Psoas muscle (tissue), 8 donors: ENCODE data around the gene SYT15. TPM values are rescaled to one million over a fixed set of nuclear protein-coding genes. Genes with fewer than 3 reads are reported as not detected.

Source experiments
- ATAC-seq, 4 donors: fragments of 200-7000 bp; cut with Tn5 transposase; one replicate each; pipeline ENCODE4 v1.9.1; 2020; ENCODE audit warnings: moderate library complexity in 3 of 4, mild to moderate bottlenecking in 2 of 4
- DNase-seq, 2 donors: peaks; one replicate each; pipeline ENCODE4 v3.0.0-alpha.2; 2020
- H3K27ac ChIP-seq: fragments of 200-600 bp; one replicate; pipeline ENCODE4 v1.8.0; 2022
- H3K27me3 ChIP-seq, 3 donors: fragments of 200-600 bp in 1 of 3; one replicate each; pipeline versions ENCODE4 v1.6.1 to v1.8.0; 2013 to 2022; ENCODE audit warnings: low read length in 2 of 3, mild to moderate bottlenecking in 2 of 3, moderate library complexity in 1 of 3; ENCODE audit not compliant: insufficient read depth in 3 of 3
- H3K36me3 ChIP-seq, 2 donors: fragments of 200-600 bp in 1 of 2; one replicate each; pipeline versions ENCODE4 v1.6.1 to v1.8.0; 2013 to 2022; ENCODE audit warnings: low read depth in 1 of 2, mild to moderate bottlenecking in 1 of 2, moderate library complexity in 1 of 2; ENCODE audit not compliant: insufficient read depth in 1 of 2
- H3K4me1 ChIP-seq: fragments of 200-600 bp; one replicate; pipeline ENCODE4 v1.8.0; 2022
- H3K4me3 ChIP-seq: fragments of 200-600 bp; one replicate; pipeline ENCODE4 v1.8.0; 2022; ENCODE audit warnings: mild to moderate bottlenecking
- H3K9me3 ChIP-seq: fragments of 200-600 bp; one replicate; pipeline ENCODE4 v1.8.0; 2022
- WGBS, 3 donors: extraction: QIAGEN DNeasy Blood & Tissue Kit; methylation state at CpG; one replicate each; pipeline versions ENCODE4 v1.1.6 to v1.1.7; 2013; 5-methylcytosine and 5-hydroxymethylcytosine counted together
- intact Hi-C, 2 donors: fragments of 100-400 bp; cut with DNase I; formaldehyde crosslinking; loops; one replicate each; pipeline versions ENCODE4 v1.11.0 to v1.14.2; 2022
- polyA plus RNA-seq, 3 donors: library from polyadenylated mRNA; stranded (reverse); fragments of 200-250 nt; gene quantifications; one replicate each; pipeline ENCODE4 v1.2.3, GENCODE V29; 2013
- total RNA-seq, 4 donors: library from RNA; stranded (reverse); fragmentation: NEBNext Ultra II Directional in 2 of 4; extraction: Animal tissue kit (Norgen Biotek cat#: 25700) in 2 of 4; gene quantifications; one replicate each; pipeline versions ENCODE4 v1.2.1 to v1.2.4, GENCODE V29; 2021 to 2023
- TF ChIP-seq, protein P1 (sequence below): fragments of 200-600 bp; IDR thresholded peaks from one replicate; pipeline ENCODE4 v1.8.0; 2022; ENCODE audit warnings: antibody characterized with exemption
- donor health status: healthy with polysubstance abuse.
- donor health status: DM: no; HTN: no; CAD: no; lungs with moderate emphysema.
- donor health status: Bipolar disorder and iron deficiency.
- donor health status: healthy.
- donor health status: DM: yes; HTN: yes; CAD: no.
- donor health status: DM: no; HTN: no; CAD: no.
- donor health status: DM: no; HTN: no; CAD: no.
- donor health status: DM: yes; HTN: yes; CAD: no.

The SYT15 gene
- total and polyA plus RNA-seq, 7 donors: 0.18 to 2.8 (median 1.7) TPM

DNA sequence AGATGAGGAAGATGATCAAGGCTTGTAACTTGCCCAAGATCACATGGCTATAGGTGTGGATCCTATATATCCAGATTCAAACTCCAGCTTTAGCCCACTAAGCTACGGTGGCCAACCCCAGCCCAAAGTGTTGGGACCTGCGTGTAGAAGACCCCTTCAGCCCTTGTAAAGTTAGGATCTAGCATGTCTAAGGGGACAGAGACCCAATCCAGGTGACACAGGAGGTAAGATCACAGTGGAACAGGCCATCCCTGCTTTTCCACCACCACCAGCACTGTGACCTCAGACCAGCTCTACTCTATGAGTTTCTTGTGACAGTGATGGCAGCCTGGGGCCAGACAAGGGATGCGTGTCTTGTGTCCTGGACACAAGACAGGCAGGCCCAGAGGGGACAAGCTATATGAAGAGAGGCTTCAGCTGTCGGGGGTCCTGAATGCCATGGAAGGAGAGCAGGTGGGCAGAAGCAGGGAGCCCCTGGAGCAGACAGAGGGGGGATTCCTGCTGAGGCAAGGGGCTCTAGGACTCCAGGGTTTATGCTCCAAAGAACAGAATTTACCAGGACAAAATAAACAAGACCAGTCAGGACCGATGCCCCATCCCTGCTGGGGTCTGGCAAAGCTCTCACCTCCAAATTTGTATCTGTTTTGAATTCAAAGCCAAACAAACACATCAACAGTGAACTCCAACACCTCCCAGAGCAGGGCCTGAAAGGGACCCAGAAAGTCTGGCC, 32.9 kb upstream of the SYT15 start:
- H3K27me3 ChIP-seq: peaks cover 0 to 27% (median 2%) of the 10 kb centered on the region in 3 donors
- peak; percentile 3 to 32 for DNase-seq
- H3K4me3 ChIP-seq: no peak overlapping the region
- no peaks in the 10 kb centered on the region for H3K36me3 ChIP-seq
- intact Hi-C loops: no loop called here
- no peak for ATAC-seq
- H3K27ac ChIP-seq: no peak overlapping the region
- 79 to 82% (median 81%) methylated on average over 5 of the region's 5 CpGs for WGBS, 3 donors
- no peaks in the 10 kb centered on the region for H3K4me1 ChIP-seq
- TF ChIP-seq, protein P1, sequence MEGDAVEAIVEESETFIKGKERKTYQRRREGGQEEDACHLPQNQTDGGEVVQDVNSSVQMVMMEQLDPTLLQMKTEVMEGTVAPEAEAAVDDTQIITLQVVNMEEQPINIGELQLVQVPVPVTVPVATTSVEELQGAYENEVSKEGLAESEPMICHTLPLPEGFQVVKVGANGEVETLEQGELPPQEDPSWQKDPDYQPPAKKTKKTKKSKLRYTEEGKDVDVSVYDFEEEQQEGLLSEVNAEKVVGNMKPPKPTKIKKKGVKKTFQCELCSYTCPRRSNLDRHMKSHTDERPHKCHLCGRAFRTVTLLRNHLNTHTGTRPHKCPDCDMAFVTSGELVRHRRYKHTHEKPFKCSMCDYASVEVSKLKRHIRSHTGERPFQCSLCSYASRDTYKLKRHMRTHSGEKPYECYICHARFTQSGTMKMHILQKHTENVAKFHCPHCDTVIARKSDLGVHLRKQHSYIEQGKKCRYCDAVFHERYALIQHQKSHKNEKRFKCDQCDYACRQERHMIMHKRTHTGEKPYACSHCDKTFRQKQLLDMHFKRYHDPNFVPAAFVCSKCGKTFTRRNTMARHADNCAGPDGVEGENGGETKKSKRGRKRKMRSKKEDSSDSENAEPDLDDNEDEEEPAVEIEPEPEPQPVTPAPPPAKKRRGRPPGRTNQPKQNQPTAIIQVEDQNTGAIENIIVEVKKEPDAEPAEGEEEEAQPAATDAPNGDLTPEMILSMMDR: no peak
- no peaks in the 10 kb centered on the region for H3K9me3 ChIP-seq

DNA sequence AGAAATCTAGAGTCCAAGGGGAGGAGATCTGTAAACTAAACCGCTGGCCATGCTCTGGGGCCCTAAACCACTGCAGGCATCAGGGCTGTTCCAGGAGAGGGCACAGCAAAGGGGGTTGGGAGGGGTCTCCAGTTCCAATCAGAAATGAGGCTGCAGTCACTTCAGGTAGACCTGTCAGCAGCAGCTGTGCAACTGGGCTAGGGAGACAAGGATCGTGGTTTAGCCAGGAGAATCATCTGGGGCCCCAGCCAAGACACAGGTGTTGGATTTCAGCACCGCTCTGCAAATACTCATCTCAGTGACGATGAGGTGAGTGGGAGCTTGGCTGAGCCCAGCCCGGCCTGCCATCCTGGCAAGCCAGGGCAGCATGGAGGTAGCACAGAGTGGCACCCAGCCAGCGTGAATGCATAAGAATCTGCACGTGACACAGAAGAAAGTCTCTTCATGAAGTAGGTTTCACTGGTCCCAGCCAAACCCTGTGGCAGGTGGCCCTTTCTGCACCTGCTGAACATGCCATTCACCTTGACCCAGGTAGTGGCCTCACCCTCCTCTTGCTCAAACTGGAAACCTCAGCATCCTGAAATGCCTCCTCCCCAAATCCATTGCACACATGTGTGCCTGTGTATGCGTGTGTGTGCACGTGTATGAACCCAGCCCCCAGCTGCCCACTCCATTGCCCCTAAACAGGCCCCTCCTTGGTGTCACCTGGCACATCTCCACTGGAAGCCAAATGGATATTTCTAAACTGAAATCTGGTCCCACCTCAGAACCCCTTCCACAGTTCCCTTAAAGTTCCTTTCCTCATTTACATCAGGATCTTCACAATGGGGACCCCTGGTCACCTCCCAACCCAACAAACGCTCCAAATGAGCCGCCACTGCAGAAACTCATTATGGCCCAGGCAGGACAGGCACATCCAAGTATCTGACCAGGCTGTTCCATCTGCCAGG, 32.1 kb upstream of the SYT15 start:
- Histone ChIP-seq H3K27ac (no peak overlapping the region), H3K4me3 (no peak overlapping the region), H3K4me1 (no peaks in the 10 kb centered on the region), H3K9me3 (no peaks in the 10 kb centered on the region), H3K27me3 (peaks cover 0 to 24% (median 3%) of the 10 kb centered on the region in 3 donors), H3K36me3 (no peaks in the 10 kb centered on the region)
- peak; percentile 14 to 51 for DNase-seq
- intact Hi-C loops: no loop called here
- 77 to 82% (median 78%) methylated on average over 11 of the region's 11 CpGs for WGBS, 3 donors
- ATAC-seq: no peak
- TF ChIP-seq, protein P1: no peak

DNA sequence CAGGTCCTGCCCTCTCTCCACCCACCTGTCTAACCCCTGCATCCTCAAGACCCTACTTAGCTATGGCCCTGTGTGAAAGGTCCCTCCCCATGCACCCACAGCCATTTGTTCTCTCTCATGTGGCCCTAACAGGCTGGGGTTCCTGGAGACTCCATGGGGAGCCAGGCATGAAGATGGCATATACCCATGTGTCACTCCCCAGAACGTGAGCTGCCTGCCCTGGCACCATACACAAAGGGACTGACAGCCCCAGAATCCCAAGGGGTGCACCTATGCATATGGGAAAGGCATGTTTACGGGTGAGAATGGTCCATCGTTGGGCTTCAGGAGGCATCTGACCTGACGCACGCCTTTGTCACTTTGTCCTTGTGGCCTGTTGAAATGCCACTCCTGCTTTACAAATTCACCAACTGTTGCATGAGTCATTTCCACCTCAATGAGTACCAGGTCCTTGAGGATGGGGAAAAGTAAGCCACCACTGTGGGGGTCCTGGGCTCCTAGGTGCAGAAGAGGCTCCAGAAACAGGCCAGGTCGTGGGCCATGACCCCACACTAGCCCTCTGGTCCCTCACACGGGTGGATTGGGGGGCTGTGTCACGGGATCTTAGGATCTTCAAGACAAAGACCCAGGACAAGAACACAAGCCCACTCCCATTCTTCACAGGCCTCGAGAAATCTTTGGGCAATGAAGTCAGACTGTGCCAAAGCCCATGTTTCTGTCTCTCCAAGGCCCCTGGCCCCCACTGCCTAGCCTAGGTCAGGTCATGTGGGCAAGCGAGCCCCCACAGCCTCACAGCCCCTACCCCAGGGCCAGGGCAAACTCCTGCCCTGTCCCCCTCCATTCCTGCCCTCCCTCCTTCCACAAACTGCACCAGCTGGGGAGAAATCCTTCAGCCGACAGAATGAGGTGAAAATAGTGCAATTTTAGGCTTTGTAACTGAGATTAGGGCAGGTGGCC, 31.1 kb upstream of the SYT15 start:
- Histone ChIP-seq H3K4me1 (no peaks in the 10 kb centered on the region), H3K36me3 (no peaks in the 10 kb centered on the region), H3K27ac (no peak overlapping the region), H3K9me3 (no peaks in the 10 kb centered on the region), H3K27me3 (peaks cover 0 to 21% (median 2%) of the 10 kb centered on the region in 3 donors), H3K4me3 (no peak overlapping the region)
- TF ChIP-seq, protein P1: no peak
- intact Hi-C loops: no loop called here
- DNase-seq (peak; percentile 4 to 35), ATAC-seq (no peak)
- 69 to 74% (median 73%) methylated on average over 11 of the region's 11 CpGs for WGBS, 3 donors

DNA sequence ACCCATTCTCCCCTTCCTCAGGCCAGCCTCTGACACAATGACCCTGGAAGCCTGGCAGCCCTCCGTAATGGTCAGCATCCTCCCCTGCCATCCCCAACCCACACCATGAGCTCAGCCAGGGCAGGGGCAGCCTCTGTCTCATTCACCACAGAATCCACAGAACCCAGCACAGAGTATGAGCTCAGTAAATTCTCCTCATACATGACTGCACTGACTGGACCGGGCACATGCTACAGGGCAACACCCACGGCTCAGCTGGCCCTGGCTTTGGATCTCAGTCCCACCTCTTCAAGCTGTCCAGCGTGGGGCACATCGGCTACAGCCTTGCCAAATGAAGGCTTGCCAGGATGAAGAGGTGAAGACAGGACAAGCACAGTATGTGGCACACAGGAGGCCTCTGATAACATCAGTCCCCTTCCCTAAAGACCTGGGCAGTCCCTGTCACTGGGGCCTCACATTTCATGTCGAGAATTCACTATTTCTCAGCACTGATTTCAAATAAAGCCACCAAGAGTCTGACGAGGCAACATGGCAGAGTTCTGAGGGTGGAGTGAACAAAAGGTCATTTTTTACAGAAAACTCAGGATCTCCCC, 30.3 kb upstream of the SYT15 start:
- no peak overlapping the region for H3K4me3 ChIP-seq
- no peak overlapping the region for H3K27ac ChIP-seq
- peaks cover 0 to 20% (median 2%) of the 10 kb centered on the region in 3 donors for H3K27me3 ChIP-seq
- no peaks in the 10 kb centered on the region for H3K4me1 ChIP-seq
- ATAC-seq (no peak), DNase-seq (peak; percentile 15 to 35)
- intact Hi-C loops: no loop called here
- H3K36me3 ChIP-seq: no peaks in the 10 kb centered on the region
- WGBS, 3 donors: 51 to 67% (median 53%) methylated on average over 7 of the region's 7 CpGs
- H3K9me3 ChIP-seq: no peaks in the 10 kb centered on the region
- TF ChIP-seq, protein P1: no peak
